ENCODE data around the gene IREB2.

GRCh38 chr15:78481917-78482316 is 43.9 kb downstream of the IREB2 start:
- TF ChIP-seq POLR2AphosphoS5 (IDR thresholded peaks at IDR 0.05; ENCODE audit: low read depth, low read length) = no peak
- no peak for TF ChIP-seq GATA2 (CRISPR knock-in tag; IDR thresholded peaks at IDR 0.05)
- no peak for TF ChIP-seq NFIC (IDR thresholded peaks at IDR 0.05; ENCODE audit: borderline replicate concordance)
- no peak for TF ChIP-seq EZH2phosphoT487 (IDR thresholded peaks at IDR 0.05; ENCODE audit: borderline replicate concordance, low read depth)
- TF ChIP-seq CTCF (IDR thresholded peaks at IDR 0.05) = no peak
- TF ChIP-seq NRF1 (IDR thresholded peaks at IDR 0.05; ENCODE audit: low read depth, low read length) = no peak

Data from SK-N-SH (cell line).